ENCODE data around the gene GPR78. TPM values are rescaled to one million over a fixed set of nuclear protein-coding genes. Genes with fewer than 3 reads are reported as not detected.

GPR78 gene
- total and polyA plus RNA-seq, 2 of the 4 experiments (the other 2 are of a cell fraction): under 0.01 to 0.10 TPM

DNA sequence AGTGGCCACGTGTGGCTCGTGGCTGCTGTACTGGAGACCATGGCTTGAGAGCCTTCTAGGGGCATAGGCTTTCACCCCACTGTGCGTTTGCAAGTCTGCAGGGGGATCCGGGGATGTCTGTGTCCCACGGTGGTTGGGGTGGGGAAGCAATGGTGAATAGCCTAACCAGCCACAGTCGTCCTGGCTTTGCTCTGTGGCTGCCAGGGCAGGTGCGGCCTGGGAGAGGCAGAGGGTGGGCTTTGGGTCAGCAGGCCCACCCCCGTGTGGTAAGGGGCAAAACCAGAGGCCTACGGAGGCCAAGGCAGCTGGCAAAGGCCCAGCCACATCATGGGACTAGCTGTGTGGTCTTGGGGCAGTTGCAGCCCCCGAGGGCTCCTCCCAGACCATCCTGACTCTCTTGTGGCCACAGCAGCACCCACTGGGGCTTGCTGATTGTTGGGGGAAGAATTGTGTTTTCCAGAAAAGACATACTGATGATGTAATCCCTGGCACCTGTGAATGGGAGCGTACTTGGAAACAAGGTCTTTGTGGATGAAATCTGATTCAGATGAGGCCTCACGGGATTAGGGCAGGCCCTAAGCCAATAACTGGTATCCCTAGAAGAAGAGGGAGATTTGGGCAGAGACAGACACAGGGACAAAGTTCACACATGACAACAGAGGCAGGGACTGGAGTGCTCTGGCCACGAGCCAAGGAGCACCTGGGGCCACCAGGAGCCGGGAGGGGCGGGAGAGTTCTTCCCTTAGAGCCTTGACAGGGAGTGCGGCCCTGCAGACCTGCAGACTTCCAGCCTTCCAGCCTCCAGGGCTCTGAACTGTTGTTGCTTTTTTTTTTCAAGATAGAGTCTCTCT, 15.3 kb downstream of the GPR78 start:
- POLR2A ChIA-PET (ENCODE audit: unreplicated experiment): no interaction called here

More for the DNA sequence above, 15.3 kb downstream of the GPR78 start:
- Histone ChIP-seq H4K91ac (ENCODE audit: insufficient read depth, low read depth, low read length) (no peak overlapping the region), H2AK5ac (ENCODE audit: low read depth, low read length) (no peak overlapping the region), H3K4ac (ENCODE audit: low read depth, low read length) (no peak overlapping the region), H3K27me3 (ENCODE audit: control insufficient read depth, insufficient read depth, low read length) (peaks cover 31% of the 10 kb centered on the region), H3K23ac (ENCODE audit: low read depth, low read length) (no peak overlapping the region), H3K56ac (ENCODE audit: extremely low read depth, insufficient read depth, low read length) (no peak overlapping the region), H4K8ac (ENCODE audit: low read depth in 2 of 2, low read length in 2 of 2) (no peak overlapping the region), H2AFZ (replicated peaks; ENCODE audit: low read length, poor library complexity) (no peak overlapping the region), H2BK15ac (ENCODE audit: low read depth, low read length) (no peak overlapping the region), H2BK20ac (ENCODE audit: low read depth, low read length) (no peak overlapping the region), H3K9me3 (ENCODE audit: control insufficient read depth, insufficient read depth, low read length) (no peaks in the 10 kb centered on the region), H3K36me3 (ENCODE audit: control insufficient read depth, insufficient read depth, low read length) (peaks cover 9% of the 10 kb centered on the region; the same call in 1 of the 2 replicates), H2BK120ac (ENCODE audit: low read depth, low read length) (no peak overlapping the region), H2BK5ac (ENCODE audit: low read depth, low read length, poor library complexity, severe bottlenecking) (no peak overlapping the region), H3K18ac (ENCODE audit: low read depth, low read length) (no peak overlapping the region), H3K4me2 (ENCODE audit: low read depth, low read length) (no peak overlapping the region), H3K79me1 (ENCODE audit: low read depth in 1 of 2, low read length in 2 of 2) (no peaks in the 10 kb centered on the region), H4K5ac (ENCODE audit: low read depth, low read length) (no peak overlapping the region), H3K4me1 (ENCODE audit: control insufficient read depth, insufficient read depth, low read length) (peaks cover 10% of the 10 kb centered on the region; the same call in 1 of the 2 replicates), H2AK9ac (replicated peaks; ENCODE audit: low read depth, low read length, poor library complexity) (no peak overlapping the region), H3K9me1 (ENCODE audit: insufficient read depth, low read length) (no peaks in the 10 kb centered on the region), H4K20me1 (ENCODE audit: insufficient read depth, low read length) (peaks cover 10% of the 10 kb centered on the region), H3K14ac (replicated peaks; ENCODE audit: low read depth, low read length) (no peak overlapping the region), H3K27ac (ENCODE audit: insufficient read depth, low read length) (no peak overlapping the region), H3K4me3 (ENCODE audit: insufficient read depth, low read depth, low read length) (no peak overlapping the region), H3K9ac (ENCODE audit: low read depth, low read length) (no peak overlapping the region)
- CTCF ChIA-PET: no interaction called here
- TF ChIP-seq MXI1 (IDR thresholded peaks at IDR 0.05; ENCODE audit: borderline replicate concordance, low read depth, low read length): no peak
- TF ChIP-seq, protein P1, sequence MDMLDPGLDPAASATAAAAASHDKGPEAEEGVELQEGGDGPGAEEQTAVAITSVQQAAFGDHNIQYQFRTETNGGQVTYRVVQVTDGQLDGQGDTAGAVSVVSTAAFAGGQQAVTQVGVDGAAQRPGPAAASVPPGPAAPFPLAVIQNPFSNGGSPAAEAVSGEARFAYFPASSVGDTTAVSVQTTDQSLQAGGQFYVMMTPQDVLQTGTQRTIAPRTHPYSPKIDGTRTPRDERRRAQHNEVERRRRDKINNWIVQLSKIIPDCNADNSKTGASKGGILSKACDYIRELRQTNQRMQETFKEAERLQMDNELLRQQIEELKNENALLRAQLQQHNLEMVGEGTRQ (IDR thresholded peaks at IDR 0.05; ENCODE audit: low read depth, low read length): no peak
- TF ChIP-seq CHD1 (IDR thresholded peaks at IDR 0.05; ENCODE audit: low read depth, low read length): no peak
- no peak for TF ChIP-seq POLR2A (IDR thresholded peaks at IDR 0.05; ENCODE audit: low read depth, low read length)
- TF ChIP-seq MAZ (IDR thresholded peaks at IDR 0.05; ENCODE audit: borderline replicate concordance, low read depth, low read length): no peak
- TF ChIP-seq RFX5 (IDR thresholded peaks at IDR 0.05; ENCODE audit: low read depth, low read length): no peak
- no peak for TF ChIP-seq SMC3 (IDR thresholded peaks at IDR 0.05; ENCODE audit: low read depth, low read length)
- no peak for TF ChIP-seq ELK1 (IDR thresholded peaks at IDR 0.05; ENCODE audit: borderline replicate concordance, low read depth, low read length)
- no peak for TF ChIP-seq NFE2L2 (IDR thresholded peaks at IDR 0.05; ENCODE audit: low read depth, low read length)
- TF ChIP-seq RCOR1 (IDR thresholded peaks at IDR 0.05; ENCODE audit: insufficient replicate concordance, low read length): no peak
- TF ChIP-seq RAD21 (IDR thresholded peaks at IDR 0.05; ENCODE audit: low read length): no peak
- no TSS peak for BruUV-seq (replicated peaks)
- WGBS, 2 experiments (ENCODE audit: extremely low coverage in 2 of 2, insufficient read length in 1 of 2): 76% methylated on average over 4 of the region's 16 CpGs; no CpG with 5 or more reads in 1 of the 2 experiments
- ATAC-seq (ENCODE audit: low read depth) (no peak), DNase-seq (no peak)
- dilution Hi-C loops (cut with HindIII; ENCODE audit: low sequenced_read_pairs, unreplicated experiment): no loop called here
- intact Hi-C loops (cut with micrococcal nuclease): no loop called here
- in situ Hi-C loops (cut with MboI; ENCODE audit: low sequenced_read_pairs): no loop called here

Measured in IMR-90 (cell line).